PC-9 (cell line): ENCODE measurements around the gene HGS. TPM values are rescaled to one million over a fixed set of nuclear protein-coding genes. Genes with fewer than 3 reads are reported as not detected.

Source experiments
- BruUV-seq: library from RNA; stranded (reverse); fragments of 400-500 nt; replicated peaks from 2 replicates; lab custom pipeline; 2021; lab: Mats Ljungman, UMichigan
- CTCF ChIA-PET: fragments of 300-600 bp; sonication (Branson Sonifier 250); formaldehyde crosslinking; loops from one replicate; lab custom pipeline; 2022; ENCODE audit warnings: antibody characterized with exemption; lab: Charles Lee
- POLR2A ChIA-PET: fragments of 300-600 bp; sonication (Branson Sonifier 250); formaldehyde crosslinking; loops from one replicate; lab custom pipeline; 2022; ENCODE audit warnings: antibody characterized with exemption; ENCODE audit not compliant: unreplicated experiment; lab: Charles Lee
- DNase-seq, 2 experiments: peaks; one replicate each; pipeline versions ENCODE4 v3.0.0 to v3.0.0-alpha.2; 2015 to 2022; ENCODE audit warnings: mixed read lengths in 1 of 2
- H2AFZ ChIP-seq: fragments of 200-600 bp; sonication (generic); 2 replicates; pipeline ENCODE4 v1.8.1; 2017; ENCODE audit warnings: antibody characterized with exemption
- H3F3A ChIP-seq: fragments of 200-600 bp; sonication (generic); 2 replicates; pipeline ENCODE4 v1.8.1; 2017; ENCODE audit warnings: antibody characterized with exemption, mild to moderate bottlenecking, low read depth; ENCODE audit not compliant: insufficient read depth
- H3K27ac ChIP-seq: fragments of 200-600 bp; sonication (generic); 2 replicates; pipeline ENCODE4 v1.6.1; 2016; ENCODE audit warnings: mixed run types
- H3K27me3 ChIP-seq: fragments of 200-600 bp; sonication (generic); 2 replicates; pipeline ENCODE4 v1.6.1; 2016; ENCODE audit warnings: low read depth, mixed run types; ENCODE audit not compliant: insufficient read depth
- H3K36me3 ChIP-seq: fragments of 200-600 bp; sonication (generic); 2 replicates; pipeline ENCODE4 v1.6.1; 2016; ENCODE audit warnings: low read depth, mixed run types
- H3K4me1 ChIP-seq: fragments of 200-600 bp; sonication (generic); replicated peaks from 2 replicates; pipeline ENCODE4 v1.6.1; 2016; ENCODE audit warnings: mixed run types; ENCODE audit not compliant: insufficient read depth
- H3K4me2 ChIP-seq: fragments of 200-600 bp; sonication (generic); 2 replicates; pipeline ENCODE4 v1.6.1; 2017; ENCODE audit warnings: mixed run types
- H3K4me3 ChIP-seq: fragments of 200-600 bp; sonication (generic); 2 replicates; pipeline ENCODE4 v1.6.1; 2016; ENCODE audit warnings: mixed run types
- H3K79me2 ChIP-seq: fragments of 200-600 bp; sonication (generic); 2 replicates; pipeline ENCODE4 v1.6.1; 2017; ENCODE audit warnings: low read depth, mixed run types
- H3K9me2 ChIP-seq: fragments of 200-600 bp; sonication (generic); 2 replicates; pipeline ENCODE4 v1.8.1; 2017; ENCODE audit warnings: mild to moderate bottlenecking; ENCODE audit not compliant: insufficient read depth
- H3K9me3 ChIP-seq: fragments of 200-600 bp; sonication (generic); 2 replicates; pipeline ENCODE4 v1.8.1; 2016; ENCODE audit warnings: low read depth; ENCODE audit not compliant: insufficient read depth
- H4K20me1 ChIP-seq: fragments of 200-600 bp; sonication (generic); 2 replicates; pipeline ENCODE4 v1.8.1; 2017; ENCODE audit not compliant: insufficient read depth
- EZH2 ChIP-seq: fragments of 200-600 bp; sonication (generic); IDR thresholded peaks from 2 replicates; pipeline ENCODE4 v1.8.0; 2017; ENCODE audit warnings: antibody characterized with exemption, low read depth
- intact Hi-C: fragments of 100-400 bp; cut with micrococcal nuclease; formaldehyde crosslinking; loops from one replicate; pipeline ENCODE4 v1.10.0; 2022; ENCODE audit not compliant: unreplicated experiment
- total RNA-seq: library from RNA; stranded (reverse); gene quantifications from 2 replicates; pipeline ENCODE4 v1.2.3, GENCODE V29; 2021
- TF ChIP-seq, protein P1 (sequence below): fragments of 200-600 bp; sonication (generic); conservative IDR thresholded peaks from 2 replicates; pipeline ENCODE4 v1.6.1; 2017; ENCODE audit warnings: mixed run types, antibody characterized with exemption, mild to moderate bottlenecking, moderate library complexity

HGS gene
- total RNA-seq, 1 experiment from 2014 or later, result 166 TPM

DNA sequence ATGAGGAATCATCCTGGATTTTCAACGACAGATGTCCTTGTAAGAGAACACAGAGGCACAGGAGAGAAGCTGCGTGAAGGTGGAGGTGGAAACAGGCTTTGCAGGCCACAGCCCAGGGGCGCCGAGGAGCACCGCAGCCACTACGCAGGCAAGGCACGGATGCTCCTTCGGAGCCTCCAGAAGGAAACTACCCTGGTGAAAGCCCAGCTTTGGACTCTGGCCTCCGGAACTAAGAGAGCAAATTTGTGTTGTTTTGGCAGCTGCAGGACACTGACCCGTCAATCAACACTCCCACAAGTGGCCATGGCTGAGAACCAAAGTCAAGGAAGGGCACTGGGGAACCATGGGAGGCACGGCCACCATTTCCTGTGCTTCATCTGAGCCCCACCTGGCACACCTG is 3.7 kb upstream of the HGS start:
- no peak overlapping the region for H3K4me3 ChIP-seq
- no TSS peak for BruUV-seq
- peaks cover under 1% of the 10 kb centered on the region for H4K20me1 ChIP-seq
- no peak overlapping the region for H3K4me2 ChIP-seq
- no peaks in the 10 kb centered on the region for H3K27me3 ChIP-seq
- DNase-seq, result no peak
- H2AFZ ChIP-seq, result no peak overlapping the region
- intact Hi-C loops, result loop anchor here (5.0 kb wide), 2 partner anchors 43 to 342 kb away; partner anchors contain the start of genes CENPX, LRRC45, NPLOC4 and TSPAN10
- no peak for TF ChIP-seq EZH2
- TF ChIP-seq, protein P1, sequence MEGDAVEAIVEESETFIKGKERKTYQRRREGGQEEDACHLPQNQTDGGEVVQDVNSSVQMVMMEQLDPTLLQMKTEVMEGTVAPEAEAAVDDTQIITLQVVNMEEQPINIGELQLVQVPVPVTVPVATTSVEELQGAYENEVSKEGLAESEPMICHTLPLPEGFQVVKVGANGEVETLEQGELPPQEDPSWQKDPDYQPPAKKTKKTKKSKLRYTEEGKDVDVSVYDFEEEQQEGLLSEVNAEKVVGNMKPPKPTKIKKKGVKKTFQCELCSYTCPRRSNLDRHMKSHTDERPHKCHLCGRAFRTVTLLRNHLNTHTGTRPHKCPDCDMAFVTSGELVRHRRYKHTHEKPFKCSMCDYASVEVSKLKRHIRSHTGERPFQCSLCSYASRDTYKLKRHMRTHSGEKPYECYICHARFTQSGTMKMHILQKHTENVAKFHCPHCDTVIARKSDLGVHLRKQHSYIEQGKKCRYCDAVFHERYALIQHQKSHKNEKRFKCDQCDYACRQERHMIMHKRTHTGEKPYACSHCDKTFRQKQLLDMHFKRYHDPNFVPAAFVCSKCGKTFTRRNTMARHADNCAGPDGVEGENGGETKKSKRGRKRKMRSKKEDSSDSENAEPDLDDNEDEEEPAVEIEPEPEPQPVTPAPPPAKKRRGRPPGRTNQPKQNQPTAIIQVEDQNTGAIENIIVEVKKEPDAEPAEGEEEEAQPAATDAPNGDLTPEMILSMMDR, result no peak
- peaks cover 10% of the 10 kb centered on the region; the same call in 1 of the 2 replicates for H3F3A ChIP-seq
- H3K79me2 ChIP-seq, result peaks cover 32% of the 10 kb centered on the region
- POLR2A ChIA-PET, result no interaction called here
- no peaks in the 10 kb centered on the region for H3K9me3 ChIP-seq
- peaks cover under 1% of the 10 kb centered on the region; the same call in 1 of the 2 replicates for H3K4me1 ChIP-seq
- H3K9me2 ChIP-seq, result no peaks in the 10 kb centered on the region
- no peak overlapping the region for H3K27ac ChIP-seq
- no peaks in the 10 kb centered on the region for H3K36me3 ChIP-seq
- CTCF ChIA-PET, result no interaction called here

DNA sequence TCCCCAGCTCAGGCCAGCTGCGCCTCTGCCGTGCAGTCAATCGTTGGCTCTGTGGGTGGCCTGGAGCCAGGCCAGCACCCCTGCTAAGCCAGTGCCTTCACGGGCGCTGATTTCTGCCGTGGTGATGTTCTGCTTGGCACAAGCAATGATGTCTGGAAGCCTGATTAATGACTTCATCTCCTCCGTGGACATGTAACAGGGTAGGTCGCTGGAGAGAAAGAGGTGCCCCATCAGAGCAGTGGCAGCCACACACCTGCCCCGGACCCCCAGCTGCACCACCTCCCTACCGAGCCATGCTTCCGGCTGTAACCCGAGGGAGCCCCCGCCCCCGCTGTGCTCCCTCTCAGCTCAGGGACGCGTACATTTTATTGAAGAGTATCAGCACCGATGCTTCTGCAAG is 2.1 kb upstream of the HGS start:
- peaks cover 13% of the 10 kb centered on the region for H4K20me1 ChIP-seq
- H3K79me2 ChIP-seq, result peaks cover 47% of the 10 kb centered on the region
- no peaks in the 10 kb centered on the region for H3K27me3 ChIP-seq
- intact Hi-C loops, result loop anchor here (5.0 kb wide), 2 partner anchors 44 to 341 kb away; partner anchors contain the start of genes CENPX, LRRC45, NPLOC4 and TSPAN10
- no peaks in the 10 kb centered on the region for H3K36me3 ChIP-seq
- no TSS peak for BruUV-seq
- no peak overlapping the region for H3K27ac ChIP-seq
- TF ChIP-seq, protein P1, result no peak
- no peak for TF ChIP-seq EZH2
- CTCF ChIA-PET, result no interaction called here
- peaks cover 11% of the 10 kb centered on the region; the same call in 1 of the 2 replicates for H3F3A ChIP-seq
- no peak overlapping the region for H3K4me3 ChIP-seq
- POLR2A ChIA-PET, result interaction anchor here (0.5 kb wide), 1 partner anchor 44 kb away, joined by 7 read pairs; no protein-coding TSS in a partner anchor
- no peaks in the 10 kb centered on the region for H3K9me3 ChIP-seq
- no peaks in the 10 kb centered on the region for H3K9me2 ChIP-seq
- no peak for DNase-seq
- peaks cover 5% of the 10 kb centered on the region for H3K4me1 ChIP-seq
- no peak overlapping the region for H3K4me2 ChIP-seq
- no peak overlapping the region for H2AFZ ChIP-seq

DNA sequence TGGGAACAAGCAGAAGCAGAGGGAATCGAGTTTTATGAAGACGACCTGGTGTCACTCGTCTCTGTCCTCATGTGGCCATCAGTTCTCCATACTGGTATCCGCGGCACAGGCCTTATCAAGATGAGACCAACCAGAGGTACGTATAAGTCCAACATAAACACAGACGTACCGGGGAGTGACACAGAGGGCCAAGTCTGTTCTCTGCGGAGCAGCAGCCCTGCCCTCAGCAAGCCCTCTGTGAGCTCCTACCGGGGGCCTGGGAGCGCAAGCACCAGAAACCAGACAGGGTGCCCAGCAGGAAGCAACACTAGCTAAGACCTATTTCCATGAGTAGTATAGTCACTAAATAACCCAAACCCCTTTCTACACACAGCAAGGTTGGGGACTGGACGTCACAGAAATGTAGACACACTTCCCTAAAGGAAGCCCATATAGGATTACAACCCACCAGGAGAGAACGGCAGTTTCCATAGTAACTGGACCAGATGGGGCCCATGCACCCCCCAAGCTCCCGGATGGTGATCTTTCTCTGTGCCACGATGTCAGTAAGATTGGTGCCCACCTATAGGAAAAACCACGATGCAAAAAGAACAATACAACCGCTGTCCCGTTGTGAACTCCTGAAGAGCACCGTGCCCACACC is 1.1 kb upstream of the HGS start:
- H3K4me1 ChIP-seq, result peaks cover 5% of the 10 kb centered on the region
- H3K36me3 ChIP-seq, result no peaks in the 10 kb centered on the region
- H3K9me2 ChIP-seq, result no peaks in the 10 kb centered on the region
- no peaks in the 10 kb centered on the region for H3K27me3 ChIP-seq
- H4K20me1 ChIP-seq, result peaks cover 13% of the 10 kb centered on the region
- no peak overlapping the region for H3K27ac ChIP-seq
- H3K79me2 ChIP-seq, result peaks cover 55% of the 10 kb centered on the region
- TF ChIP-seq, protein P1, result no peak
- TF ChIP-seq EZH2, result no peak
- peaks cover 11% of the 10 kb centered on the region; the same call in 1 of the 2 replicates for H3F3A ChIP-seq
- no TSS peak for BruUV-seq
- no peak overlapping the region for H2AFZ ChIP-seq
- CTCF ChIA-PET, result interaction anchor here (0.6 kb wide), 1 partner anchor 85 kb away, joined by 13 read pairs; no protein-coding TSS in a partner anchor
- no peak for DNase-seq
- POLR2A ChIA-PET, result interaction anchor here (0.7 kb wide), 2 partner anchors 16 to 116 kb away, joined by 3 read pairs; no protein-coding TSS in a partner anchor
- H3K4me3 ChIP-seq, result peak overlapping the region; percentile 93
- H3K4me2 ChIP-seq, result peak overlapping the region; percentile 84
- intact Hi-C loops, result loop anchor here (5.0 kb wide), 2 partner anchors 45 to 340 kb away; partner anchors contain the start of genes CENPX, LRRC45, NPLOC4 and TSPAN10
- no peaks in the 10 kb centered on the region for H3K9me3 ChIP-seq
